Epithelial cell of prostate (primary cell): Measurements from ENCODE around the gene GAB3.
A peak's percentile ranks its signal among the peaks of the same experiment; 100 is the strongest.
"Not testable (repeated sequence)": the region's sequence is repeated elsewhere in the genome, so short reads cannot be mapped to it uniquely, and the experiment has no call there.

Experiments
- DNase-seq: peaks from one replicate; pipeline ENCODE4 v3.0.0-alpha.2; 2011; ENCODE audit warnings: low read depth, low spot score
- H3K27ac ChIP-seq: fragments of 450-650 bp; 2 replicates; pipeline ENCODE4 v1.5.1; 2017; ENCODE audit warnings: mild to moderate bottlenecking

GAB3 gene

GRCh38 chrX:154724993-154725756 lies 25.7 kb downstream of the GAB3 start:
- DNase-seq = no peak
- H3K27ac ChIP-seq = peak overlapping the region; percentile 39

GRCh38 chrX:154721155-154721554 lies 29.7 kb downstream of the GAB3 start:
- no peak overlapping the region for H3K27ac ChIP-seq
- DNase-seq = no peak

DNA sequence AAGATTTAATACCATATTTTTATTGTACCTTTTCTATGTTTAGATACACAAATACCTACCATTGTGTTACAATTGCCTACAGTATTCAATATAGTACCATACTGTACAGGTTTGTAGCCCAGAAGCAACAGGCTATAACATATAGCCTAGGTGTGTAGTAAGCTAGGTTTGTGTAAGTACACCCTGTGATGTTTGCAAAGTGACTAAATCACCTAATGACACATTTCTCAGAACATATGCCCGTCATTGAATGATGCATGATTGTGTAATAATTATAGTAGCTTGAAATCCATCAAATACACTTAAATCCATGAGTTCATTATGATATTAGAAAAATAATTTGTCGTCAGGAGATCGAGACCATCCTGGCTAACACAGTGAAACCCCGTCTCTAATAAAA lies 30.8 kb downstream of the GAB3 start:
- peak overlapping the region; percentile 85 for H3K27ac ChIP-seq
- no peak for DNase-seq

- peak overlapping the region; percentile 85 for H3K27ac ChIP-seq
- peak; percentile 68 for DNase-seq
Observed at GRCh38 chrX:154719132-154719675, 31.7 kb downstream of the GAB3 start.

DNA sequence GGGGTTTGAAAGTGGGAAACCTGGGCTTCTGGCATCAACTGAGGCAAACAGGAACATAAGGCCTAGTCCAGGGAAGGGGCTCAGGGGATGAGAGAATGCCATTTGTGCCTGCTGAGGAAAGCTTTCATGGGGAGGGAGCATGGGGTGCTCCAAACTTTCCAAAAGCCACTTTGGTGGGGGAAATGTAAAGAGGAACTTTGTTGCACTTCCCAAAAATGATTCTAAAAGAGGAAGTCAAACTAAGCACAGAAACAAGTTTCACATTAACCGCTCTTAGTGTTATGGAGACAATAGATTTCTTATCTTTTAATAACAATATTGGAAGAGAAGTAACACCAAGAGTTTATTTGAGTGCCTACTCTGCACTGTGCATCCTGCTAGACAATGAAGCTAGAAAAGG lies 32.3 kb downstream of the GAB3 start:
- DNase-seq = no peak
- peak overlapping the region; percentile 85 for H3K27ac ChIP-seq

DNA sequence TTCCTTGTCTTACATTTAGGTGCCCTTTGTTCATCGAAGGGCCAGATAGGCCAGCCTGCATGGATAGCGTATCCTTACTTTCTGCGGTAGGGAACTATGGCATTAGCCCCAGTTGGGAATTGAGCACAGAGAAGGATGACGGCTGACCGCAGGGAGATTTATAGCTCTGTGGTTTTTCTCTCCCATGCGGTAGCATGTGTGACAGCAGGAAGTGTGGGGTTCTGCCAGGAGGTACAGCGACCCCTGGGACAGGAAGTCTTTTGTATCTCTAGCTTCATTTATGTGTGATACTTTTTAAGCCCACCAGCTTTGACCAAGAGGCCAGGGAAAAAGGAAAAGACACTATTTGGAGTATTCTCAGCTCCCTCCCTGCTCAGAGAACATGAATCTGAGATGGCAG lies 33.1 kb downstream of the GAB3 start:
- no peak overlapping the region for H3K27ac ChIP-seq
- no peak for DNase-seq

GRCh38 chrX:154715825-154716224 lies 35.1 kb downstream of the GAB3 start:
- H3K27ac ChIP-seq = no peak overlapping the region
- no peak for DNase-seq

- H3K27ac ChIP-seq = no peak overlapping the region
- DNase-seq = no peak
Observed at GRCh38 chrX:154714925-154715324, 36.0 kb downstream of the GAB3 start.

DNA sequence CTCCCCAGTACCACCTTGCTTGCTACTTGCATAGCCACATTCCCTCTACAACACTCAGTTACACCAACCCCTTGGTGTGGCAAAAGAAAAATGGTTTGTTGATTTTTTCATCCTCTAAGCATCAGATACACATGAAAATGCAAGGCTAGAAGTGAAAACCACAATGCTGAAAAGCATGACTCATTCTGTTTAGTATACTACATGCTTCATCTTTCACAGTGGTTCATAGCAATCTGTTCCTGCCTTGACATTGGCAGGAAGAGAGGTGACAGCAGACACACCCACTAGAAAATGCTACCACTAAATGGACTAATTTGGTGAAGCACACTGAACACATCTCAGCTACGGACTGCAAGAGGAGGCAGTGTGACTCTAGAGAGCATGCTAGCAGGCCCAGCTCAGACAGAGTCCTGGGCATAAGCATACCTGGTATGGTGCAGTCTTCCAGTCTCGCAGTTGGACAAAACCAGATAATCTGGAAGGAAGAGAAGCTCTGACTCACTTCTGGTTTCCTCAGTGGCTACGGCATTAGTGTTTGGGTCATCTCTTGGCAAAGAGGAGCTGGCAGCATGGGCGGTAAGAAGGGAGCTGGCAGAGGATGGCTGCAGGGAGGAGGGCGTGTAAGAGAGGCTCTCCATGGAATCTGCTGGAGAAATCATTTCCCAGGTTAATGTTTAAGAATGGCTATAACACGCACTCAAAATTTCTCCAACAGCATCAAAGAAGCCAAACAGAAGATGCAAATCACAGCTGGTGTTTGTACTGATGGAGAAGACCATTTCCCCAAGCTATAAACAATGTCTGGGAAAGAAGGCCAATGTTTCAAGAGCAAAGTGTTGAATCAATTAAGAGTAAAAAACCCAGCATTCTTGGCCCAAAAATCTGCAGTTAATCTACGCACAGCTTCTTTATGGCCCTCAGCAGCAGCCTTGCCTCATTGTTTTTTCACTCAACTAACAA lies 37.8 kb downstream of the GAB3 start:
- DNase-seq = no peak

GRCh38 chrX:154711264-154711663 lies 39.6 kb downstream of the GAB3 start:
- no peak overlapping the region for H3K27ac ChIP-seq
- DNase-seq = no peak

More for the DNA sequence above, 37.8 kb downstream of the GAB3 start:
- H3K27ac ChIP-seq = peak overlapping the region; percentile 21

- no peak overlapping the region for H3K27ac ChIP-seq
- no peak for DNase-seq
Observed at GRCh38 chrX:154710309-154710708, 40.6 kb downstream of the GAB3 start.

DNA sequence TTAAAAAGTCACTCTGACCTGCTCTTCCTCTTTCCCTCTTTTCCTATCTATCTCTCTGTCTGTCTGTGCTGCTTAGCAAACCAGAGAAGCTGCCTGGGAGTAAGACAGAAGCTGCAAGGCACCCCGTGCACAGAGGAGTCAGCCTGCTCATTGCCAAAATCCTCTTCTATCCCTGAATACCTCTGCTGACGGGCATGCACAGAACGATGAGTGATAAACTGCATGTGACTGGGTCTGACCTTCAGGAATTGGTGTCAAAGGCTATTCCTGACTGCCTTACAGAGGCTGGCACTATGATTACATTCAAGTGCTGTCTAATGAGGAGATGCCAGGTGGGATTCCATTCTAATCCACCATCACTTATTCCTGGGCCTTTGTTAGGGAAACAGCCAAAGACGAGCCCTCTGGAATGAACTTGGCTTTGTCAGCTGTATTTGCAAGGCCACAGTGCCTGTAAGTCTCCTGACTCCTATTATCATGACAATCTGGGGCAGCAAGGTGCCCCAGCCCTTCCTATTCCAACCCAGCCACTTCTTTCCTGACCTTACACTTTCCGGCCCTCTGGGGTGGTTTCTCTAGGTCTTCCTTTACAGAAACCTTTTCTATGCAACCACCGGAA lies 52.1 kb downstream of the GAB3 start:
- no peak for DNase-seq

GRCh38 chrX:154696676-154697045 lies 54.2 kb downstream of the GAB3 start:
- no peak overlapping the region for H3K27ac ChIP-seq
- no peak for DNase-seq

More for the DNA sequence above, 52.1 kb downstream of the GAB3 start:
- H3K27ac ChIP-seq = no peak overlapping the region

- no peak overlapping the region for H3K27ac ChIP-seq
- no peak for DNase-seq
Observed at GRCh38 chrX:154695911-154696675, 54.8 kb downstream of the GAB3 start.

DNA sequence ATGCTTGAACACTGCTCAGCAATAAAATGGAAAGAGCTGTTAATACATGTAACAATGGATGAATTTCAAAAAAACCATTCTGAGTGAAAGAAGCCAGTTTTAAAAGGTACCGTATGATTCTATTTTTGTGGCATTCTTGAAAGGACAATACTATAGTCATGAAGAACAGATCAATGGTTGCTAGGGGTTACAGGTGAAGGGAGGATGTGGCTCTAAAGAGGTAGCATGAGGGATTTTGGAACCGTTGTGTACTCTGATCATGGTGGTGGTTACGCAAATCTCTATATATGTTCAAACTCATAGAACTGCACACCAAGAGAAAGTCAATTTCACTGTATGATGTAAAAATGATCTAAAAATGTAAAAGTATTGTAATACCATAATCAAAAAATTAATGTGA lies 57.5 kb downstream of the GAB3 start:
- H3K27ac ChIP-seq = no peak overlapping the region
- DNase-seq = no peak

DNA sequence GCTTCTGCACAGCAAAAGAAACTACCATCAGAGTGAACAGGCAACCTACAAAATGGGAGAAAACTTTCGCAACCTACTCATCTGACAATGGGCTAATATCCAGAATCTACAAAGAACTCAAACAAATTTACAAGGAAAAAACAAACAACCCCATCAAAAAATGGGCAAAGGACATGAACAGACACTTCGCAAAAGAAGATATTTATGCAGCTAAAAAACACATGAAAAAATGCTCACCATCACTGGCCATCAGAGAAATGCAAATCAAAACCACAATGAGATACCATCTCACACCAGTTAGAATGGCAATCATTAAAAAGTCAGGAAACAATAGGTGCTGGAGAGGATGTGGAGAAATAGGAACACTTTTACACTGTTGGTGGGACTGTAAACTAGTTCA lies 60.4 kb downstream of the GAB3 start:
- not testable (repeated sequence) for DNase-seq, H3K27ac ChIP-seq

- not testable (repeated sequence) for H3K27ac ChIP-seq, DNase-seq
Observed at GRCh38 chrX:154672084-154672483, 78.8 kb downstream of the GAB3 start.

DNA sequence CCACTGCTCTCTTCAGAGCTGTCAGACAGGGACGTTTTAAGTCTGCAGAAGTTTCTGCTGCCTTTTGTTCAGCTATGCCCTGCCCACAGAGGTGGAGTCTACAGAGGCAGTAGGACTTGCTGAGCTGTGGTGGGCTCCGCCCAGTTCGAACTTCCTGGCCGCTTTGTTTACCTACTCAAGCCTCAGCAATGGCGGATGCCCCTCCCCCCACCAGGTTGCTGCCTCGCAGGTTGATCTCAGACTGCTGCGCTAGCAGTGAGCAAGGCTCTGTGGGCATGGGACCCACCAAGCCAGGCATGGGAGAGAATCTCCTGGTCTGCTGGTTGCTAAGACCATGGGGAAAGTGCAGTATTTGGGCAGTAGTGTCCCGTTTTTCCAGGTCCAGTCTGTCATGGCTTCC lies 80.0 kb downstream of the GAB3 start:
- not testable (repeated sequence) for H3K27ac ChIP-seq, DNase-seq

DNA sequence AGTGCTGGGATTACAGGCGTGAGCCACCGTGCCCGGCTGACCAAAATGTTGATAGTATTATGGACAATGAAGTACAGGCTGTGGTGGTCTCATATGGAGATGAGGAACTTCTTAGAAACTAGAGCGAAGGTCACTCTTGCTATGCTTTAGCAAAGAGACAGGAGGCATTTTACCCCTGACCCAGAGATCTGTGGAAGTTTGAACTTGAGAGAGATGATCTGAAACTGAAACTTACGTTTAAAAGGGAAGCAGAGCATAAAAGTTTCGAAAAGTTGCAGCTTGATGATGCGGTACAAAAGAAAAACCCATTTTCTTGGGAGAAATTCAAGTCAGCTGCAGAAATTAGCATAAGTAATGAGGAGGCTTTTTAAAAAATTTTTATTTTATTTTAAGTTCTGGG lies 89.0 kb downstream of the GAB3 start:
- H3K27ac ChIP-seq = no peak overlapping the region
- no peak for DNase-seq

GRCh38 chrX:154661170-154661569 lies 89.7 kb downstream of the GAB3 start:
- DNase-seq = no peak
- no peak overlapping the region for H3K27ac ChIP-seq
